HG03108 (cell line): Measurements from ENCODE around the gene AADAT.

Experiments used
- ATAC-seq: cut with Tn5 transposase; IDR thresholded peaks from one replicate; pipeline ENCODE4 v1.9.1; 2021; ENCODE audit warnings: moderate library complexity; ENCODE audit not compliant: unreplicated experiment

The AADAT gene

DNA sequence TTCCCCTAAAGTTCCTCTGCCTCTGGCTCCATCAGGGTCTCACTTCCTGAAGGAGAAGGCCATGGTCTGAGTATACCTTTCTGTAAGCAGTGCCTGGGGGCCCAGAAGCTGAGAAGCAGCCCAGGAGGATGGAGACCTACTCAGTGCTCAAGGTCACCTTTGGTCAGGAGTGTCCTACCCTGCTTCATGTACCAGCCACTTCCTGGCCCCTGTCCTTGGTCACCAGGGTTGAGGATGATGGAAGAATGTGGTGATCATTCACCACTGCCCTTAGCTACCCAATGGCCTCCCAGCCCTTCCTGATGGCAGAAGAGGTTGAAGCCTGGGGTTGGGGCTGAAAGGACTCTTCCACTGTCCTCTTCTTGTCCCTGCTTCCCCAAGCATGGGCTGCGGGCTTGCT, 54.5 kb downstream of the AADAT start:
- no peak for ATAC-seq

DNA sequence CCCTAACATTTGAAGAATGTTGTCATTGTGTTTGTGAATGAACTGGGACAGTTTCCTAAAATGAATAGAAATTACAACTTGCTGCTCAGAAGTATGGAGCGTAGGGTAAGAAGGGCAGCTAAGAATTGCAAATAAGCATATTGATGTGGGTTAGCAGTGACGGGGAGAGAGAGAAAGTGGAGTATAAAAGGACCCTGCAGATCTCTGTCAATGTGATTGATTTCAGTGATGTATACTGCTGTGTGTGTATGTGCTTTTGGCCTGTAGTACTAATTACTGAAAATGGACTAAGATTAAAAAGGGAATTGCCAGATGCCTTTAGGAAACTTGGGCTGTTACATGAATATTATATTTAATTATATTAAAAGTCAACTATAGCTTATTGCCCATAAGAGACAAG, 55.8 kb downstream of the AADAT start:
- ATAC-seq, result no peak

DNA sequence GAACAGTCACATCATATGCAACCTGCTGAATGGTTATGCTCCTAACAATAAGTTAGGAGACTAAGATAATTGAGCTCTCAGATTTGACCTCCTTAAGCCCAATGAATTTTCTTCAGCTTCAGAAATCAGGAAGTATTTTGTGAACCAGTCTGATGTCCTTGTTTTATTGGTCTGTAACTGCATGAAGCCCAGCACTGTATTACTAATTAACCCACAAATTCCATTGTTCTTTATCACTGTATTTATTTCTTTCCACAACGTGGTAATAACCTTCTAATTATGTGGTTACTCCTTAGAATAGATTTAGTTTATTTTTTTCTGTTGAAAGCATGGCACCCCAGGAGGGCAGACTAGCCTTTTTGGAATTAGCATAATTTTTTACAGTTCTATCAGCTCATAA, 59.6 kb downstream of the AADAT start:
- no peak for ATAC-seq

DNA sequence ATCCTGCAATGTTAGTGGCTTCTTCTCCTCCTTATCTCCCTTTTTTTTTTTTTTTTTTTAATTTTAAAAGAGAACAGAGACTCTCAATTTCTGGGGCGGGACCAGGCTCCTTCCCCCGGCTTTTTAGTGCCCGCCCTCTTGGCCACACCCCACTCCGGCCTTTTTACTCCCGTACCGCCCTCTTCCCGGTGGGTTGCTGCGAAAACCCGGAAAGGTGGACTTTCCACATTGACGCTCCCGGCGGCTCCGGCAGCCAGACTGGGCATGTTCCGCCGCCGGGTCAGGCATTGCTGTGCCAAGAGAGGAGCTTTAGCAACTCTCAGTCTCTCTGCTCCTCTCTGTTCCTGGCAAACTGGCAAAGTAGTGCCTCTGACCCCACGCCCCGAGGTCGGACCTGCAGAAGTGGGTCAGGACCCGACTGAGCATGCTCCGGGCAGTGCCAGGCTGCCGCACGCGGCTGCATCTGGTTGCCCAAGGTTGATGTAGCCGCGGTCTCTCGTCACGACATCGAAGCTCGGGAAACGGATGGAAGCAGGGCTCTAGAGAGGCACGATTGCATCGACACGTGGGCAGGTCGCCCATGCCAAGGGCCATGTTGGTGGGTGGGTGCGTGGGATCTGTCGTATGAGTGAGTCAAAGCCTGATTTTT, 62.5 kb downstream of the AADAT start:
- ATAC-seq, result peak; percentile 65

DNA sequence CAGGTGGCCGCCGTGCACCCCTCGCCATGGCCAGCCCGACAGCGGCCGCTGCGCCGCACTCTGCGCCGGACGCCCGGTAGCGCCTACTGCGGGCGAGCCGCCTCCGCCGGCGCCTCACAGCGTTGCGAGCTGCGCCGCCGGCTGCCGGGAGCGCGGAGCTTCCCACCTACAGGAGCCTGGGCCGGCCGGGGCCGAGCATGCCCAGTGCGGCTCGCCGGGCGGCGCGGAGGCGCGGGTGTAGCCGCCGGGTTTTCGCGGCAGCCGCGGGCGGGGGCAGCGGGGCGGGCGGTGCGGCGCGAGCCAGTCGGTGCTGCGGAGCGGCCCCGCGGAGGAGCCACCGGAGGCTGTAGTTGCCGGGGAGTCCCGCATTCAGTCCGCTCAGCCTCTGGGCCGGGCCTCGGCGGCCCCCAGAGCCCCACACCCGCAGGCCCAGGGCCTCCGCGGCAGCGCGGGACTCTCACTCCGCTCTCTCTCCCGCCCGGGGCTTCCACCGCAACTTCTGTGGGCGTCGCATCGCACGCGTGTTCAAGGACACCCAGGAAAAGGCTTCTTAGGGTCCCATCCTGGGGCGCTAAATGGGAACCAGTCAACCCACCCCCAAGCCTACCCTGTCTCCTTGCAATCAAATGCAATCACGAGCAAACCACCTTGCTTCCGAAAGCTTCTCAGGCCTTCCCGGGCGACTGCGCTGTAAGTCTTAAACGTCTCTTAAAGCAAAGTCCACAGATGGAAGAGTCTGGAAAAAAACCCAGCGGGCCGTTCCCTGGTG, 63.3 kb downstream of the AADAT start, which contains the start of gene MFAP3L:
Gene MFAP3L (minus strand): TSS at position 143 of the 769 bp plus-strand sequence. CDS start 20,518 bp downstream, outside the sequence.
- ATAC-seq, result peak; percentile 82

DNA sequence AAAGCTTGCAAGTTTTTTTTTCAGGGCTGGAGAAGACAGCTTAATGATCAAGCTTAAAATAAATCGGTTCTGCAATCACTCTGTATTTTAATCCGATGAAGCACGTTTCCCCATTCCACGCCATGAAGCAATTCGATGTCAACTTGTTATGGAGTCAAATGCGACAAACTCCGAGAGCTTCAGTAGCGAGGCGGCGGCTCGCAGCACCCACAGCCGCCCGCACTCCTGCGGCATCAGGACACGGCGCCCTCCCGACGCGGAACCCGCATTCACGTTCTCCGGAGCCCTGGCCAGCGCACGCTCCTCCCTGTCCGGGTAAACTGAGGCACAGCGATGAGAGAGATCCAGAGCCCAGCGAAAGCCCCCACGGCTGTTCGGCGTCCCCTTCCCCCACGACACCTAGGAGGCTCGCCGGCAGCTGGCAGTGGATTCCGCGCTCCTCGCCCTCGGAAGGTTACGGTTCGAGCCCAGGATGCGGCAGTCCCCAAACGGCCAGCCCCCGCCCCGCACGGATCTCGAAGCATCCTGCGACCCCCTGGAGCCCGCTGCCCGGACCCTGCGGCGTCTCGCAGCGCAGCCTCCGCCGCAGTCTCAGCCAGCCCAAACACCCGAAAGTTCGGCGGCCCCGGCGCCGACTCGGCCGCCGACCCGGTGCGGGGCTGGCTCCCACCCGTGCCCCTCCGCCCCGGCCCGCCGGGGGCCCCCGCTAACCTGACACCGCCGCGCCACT, 64.1 kb downstream of the AADAT start:
- ATAC-seq, result no peak

DNA sequence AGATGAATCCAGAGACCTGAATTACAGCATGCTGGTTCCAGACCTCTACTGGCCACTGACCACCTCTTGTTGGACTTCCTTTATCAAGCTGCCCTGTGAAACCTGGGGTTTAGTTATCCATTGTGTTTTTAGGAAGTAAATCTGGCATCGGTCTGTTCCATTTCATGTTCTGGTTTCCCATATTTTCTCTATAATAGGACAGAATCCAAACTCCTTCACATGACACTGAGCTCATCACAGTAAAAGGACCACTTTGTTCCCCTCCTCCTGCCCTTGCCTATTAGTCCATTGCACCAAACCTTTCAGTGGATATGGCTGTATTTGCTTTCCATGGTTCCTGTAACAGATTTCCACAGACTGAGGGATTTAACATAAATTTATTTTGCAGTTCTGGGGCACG, 67.5 kb downstream of the AADAT start:
- ATAC-seq, result no peak

DNA sequence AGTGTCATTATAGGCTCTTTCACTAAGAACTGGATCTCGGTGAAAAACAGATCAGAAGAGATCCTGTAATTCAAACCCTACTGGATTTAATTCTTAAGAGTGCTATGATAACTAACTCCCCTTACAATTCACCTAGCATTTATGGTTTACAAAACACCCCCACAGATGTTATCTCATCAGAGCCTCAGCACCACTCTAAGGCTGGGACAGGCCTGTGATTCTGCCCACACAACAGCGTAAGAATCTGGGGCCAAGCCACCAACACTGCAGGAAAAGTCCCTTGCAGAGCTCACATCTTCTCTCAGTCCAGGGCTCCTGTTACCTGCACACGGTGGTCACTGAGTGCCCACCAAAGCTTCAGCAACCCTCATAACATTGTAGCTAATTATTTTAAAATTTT, 72.5 kb downstream of the AADAT start:
- ATAC-seq, result no peak

DNA sequence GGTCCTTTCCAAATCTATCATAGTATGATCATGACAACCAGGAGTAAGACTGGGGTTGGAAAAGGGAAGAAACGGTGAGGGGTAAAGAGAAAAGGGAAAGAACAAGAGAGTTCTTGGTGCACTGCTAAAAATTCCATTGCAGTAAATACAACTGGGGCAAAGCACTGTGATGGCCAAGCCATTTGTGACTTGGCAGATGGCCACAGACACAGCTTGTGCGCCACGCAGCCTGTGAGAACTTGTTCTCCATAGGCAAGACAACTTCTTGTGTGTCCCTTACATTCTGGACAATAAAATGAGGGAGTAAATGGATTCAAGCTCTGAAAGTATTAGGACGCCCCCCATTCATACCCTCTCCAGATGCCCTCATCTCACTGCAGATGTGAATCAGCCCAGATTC, 74.5 kb downstream of the AADAT start:
- ATAC-seq, result no peak

DNA sequence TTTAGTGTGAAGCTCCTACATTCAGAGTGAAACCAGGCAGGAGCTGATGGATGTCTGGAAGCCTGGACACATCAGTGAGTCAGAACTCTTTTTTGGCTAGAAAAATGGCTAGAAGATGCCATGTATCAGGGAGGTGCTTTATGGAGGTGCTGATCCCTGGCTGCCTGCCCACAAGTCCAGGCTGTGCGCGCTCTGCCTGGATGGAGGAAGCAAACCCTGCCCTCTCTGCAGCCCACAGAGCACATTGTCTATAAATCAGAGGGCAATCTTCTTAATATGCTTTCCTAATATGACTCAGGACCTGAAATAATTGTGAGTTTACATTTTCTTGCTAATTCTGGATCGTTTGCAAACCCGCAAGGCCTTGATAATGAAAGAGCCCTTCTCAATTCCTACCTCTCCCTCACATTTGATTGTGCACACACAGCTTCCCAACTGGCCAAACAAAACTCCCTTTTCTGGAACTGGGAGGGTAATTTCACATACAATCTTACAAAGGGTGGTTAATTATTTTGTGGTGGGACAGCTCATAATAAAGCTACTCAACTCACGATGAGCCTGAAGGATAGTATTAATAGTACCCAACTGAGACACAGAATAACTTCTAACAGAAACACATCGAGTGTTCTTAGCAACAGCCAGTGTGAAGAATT, 75.3 kb downstream of the AADAT start:
- no peak for ATAC-seq

DNA sequence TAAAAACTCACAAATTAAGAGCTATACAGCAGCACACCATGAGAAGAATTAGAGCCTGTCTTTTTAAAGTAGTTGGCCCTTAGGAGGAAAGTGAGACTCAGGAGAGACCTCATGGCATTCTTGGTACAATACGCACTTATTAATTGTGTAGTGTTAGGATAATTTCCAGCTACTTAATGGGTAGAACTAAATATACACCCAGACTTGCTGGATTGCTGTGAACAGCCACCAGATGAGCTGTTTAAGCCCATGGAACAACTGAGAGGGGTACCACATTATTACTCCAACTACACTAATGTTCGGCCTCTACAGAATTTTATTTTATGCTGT, 77.2 kb downstream of the AADAT start:
- no peak for ATAC-seq

DNA sequence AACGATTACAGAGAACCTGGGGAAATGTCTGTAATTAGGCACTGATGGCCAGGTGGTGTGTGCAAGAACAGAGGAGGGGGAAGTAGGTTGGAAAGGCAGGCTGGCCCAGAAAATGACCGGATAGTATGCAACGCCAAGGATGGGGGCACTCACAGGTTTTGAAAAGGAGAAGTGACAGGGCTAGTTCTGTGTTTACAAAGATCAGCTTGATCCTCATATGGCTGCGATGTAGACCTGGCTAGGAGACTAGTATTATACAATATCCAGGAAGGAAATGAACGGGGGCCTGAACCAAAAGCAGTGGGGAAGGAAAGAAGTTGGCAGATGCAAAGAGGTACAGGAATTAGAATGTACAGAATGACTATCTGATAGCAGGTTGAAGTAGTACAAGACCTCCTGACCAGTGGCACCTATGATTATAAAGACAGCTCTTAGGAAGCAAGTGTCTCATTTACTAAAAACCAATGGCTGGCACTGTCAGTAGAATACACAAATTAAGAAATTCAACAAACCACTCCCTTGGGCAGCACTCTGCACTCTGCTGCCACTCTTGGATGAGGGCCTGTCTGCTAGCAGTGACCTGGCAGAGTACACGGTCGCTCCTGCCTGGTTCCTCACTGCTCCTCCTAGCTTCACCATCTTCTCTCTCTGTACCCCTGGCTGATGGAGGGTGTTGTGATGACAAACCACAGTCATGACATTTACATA, 77.7 kb downstream of the AADAT start:
- no peak for ATAC-seq
